Spleen (tissue), 7 donors: ENCODE results near the gene RETREG1.

Source experiments
- CTCF ChIP-seq, 11 experiments: fragments of 200-600 bp in 7 of 11; fragments of 450-650 bp in 4 of 11; sonication (generic) in 4 of 11; IDR thresholded peaks in 8 of 11; conservative IDR thresholded peaks in 3 of 11; 1 replicate in 7 of 11; 2 replicates in 4 of 11; pipeline versions ENCODE4 v1.4.0 to v1.8.0; 2016 to 2021; ENCODE audit warnings: antibody characterized with exemption in 11 of 11, inconsistent platforms in 4 of 11, mild to moderate bottlenecking in 1 of 11
- POLR2A ChIP-seq, 3 donors: fragments of 450-650 bp; IDR thresholded peaks; one replicate each; pipeline ENCODE4 v1.5.1; 2017; ENCODE audit warnings: antibody characterized with exemption in 3 of 3, mild to moderate bottlenecking in 1 of 3
- donor health status: DM: no; HTN: no; CAD: no; lungs with moderate emphysema.
- donor health status: DM: no; HTN: no; CAD: no.
- donor health status: DM: no; HTN: no; CAD: no.

GRCh38 chr5:16536818-16537217 is 80.0 kb downstream of the RETREG1 start:
- TF ChIP-seq CTCF (IDR thresholded peaks at IDR 0.05 in 8 of 11, conservative IDR thresholded peaks at IDR 0.05 in 3 of 11) (no peak), POLR2A (IDR thresholded peaks at IDR 0.05) (no peak)
